Measurements from ENCODE around the gene PPP2R2B.

- TF ChIP-seq CTCF (conservative IDR thresholded peaks at IDR 0.05; ENCODE audit: low read depth, low read length) (no peak), EZH2phosphoT487 (IDR thresholded peaks at IDR 0.05; ENCODE audit: borderline replicate concordance, low read length) (no peak), EZH2 (IDR thresholded peaks at IDR 0.05; ENCODE audit: low read length, unreplicated experiment) (no peak)
Observed at GRCh38 chr5:146872188-146872587, 6.4 kb downstream of the PPP2R2B start.

Measured in PC-3 (cell line).